Lower leg skin (tissue), 4 donors: ENCODE measurements around the gene R3HDM2. TPM values are rescaled to one million over a fixed set of nuclear protein-coding genes. Genes with fewer than 3 reads are reported as not detected.

Experiments used
- DNase-seq, 2 donors: peaks; one replicate each; pipeline ENCODE4 v3.0.0-alpha.2; 2019; ENCODE audit warnings: low spot score in 2 of 2
- H3K4me3 ChIP-seq: fragments of 200-600 bp; sonication (generic); 2 replicates; pipeline ENCODE4 v1.5.1; 2017; ENCODE audit warnings: mild to moderate bottlenecking, low read depth; ENCODE audit not compliant: poor library complexity, severe bottlenecking
- CTCF ChIP-seq, 3 donors: fragments of 450-650 bp; IDR thresholded peaks; one replicate each; pipeline ENCODE4 v1.5.1; 2016; ENCODE audit warnings: antibody characterized with exemption in 3 of 3, mild to moderate bottlenecking in 3 of 3, moderate library complexity in 2 of 3
- POLR2A ChIP-seq, 2 donors: fragments of 450-650 bp; IDR thresholded peaks; one replicate each; pipeline ENCODE4 v1.6.1; 2016 to 2017; ENCODE audit warnings: antibody characterized with exemption in 2 of 2, mild to moderate bottlenecking in 1 of 2, moderate library complexity in 1 of 2
- WGBS, 2 donors: methylation state at CpG; one replicate each; pipeline ENCODE4 v1.1.5; 2018; 5-methylcytosine and 5-hydroxymethylcytosine counted together
- intact Hi-C: fragments of 100-400 bp; cut with DNase I; formaldehyde crosslinking; loops from one replicate; pipeline ENCODE4 v1.15.0; 2023; ENCODE audit warnings: low total_unique reads
- total RNA-seq, 4 donors: library from RNA; depleted of rRNA; stranded (reverse); fragments of >200 nt; gene quantifications; one replicate each; pipeline ENCODE4 v1.1.0, GENCODE V29; 2016

Gene R3HDM2
- total RNA-seq, 4 donors from 2014 or later, result 37.2 to 64.6 (median 54.3) TPM

GRCh38 chr12:57250956-57251355 is 179.9 kb downstream of the R3HDM2 start, which contains the start of gene STAC3:
Gene STAC3, minus strand, starts transcription at chr12:57251187. Its CDS starts 1,551 bp downstream, at chr12:57249636.
- 69 to 79% methylated on average over 7 of the region's 7 CpGs for WGBS, 2 donors
- no peak for TF ChIP-seq CTCF (IDR thresholded peaks at IDR 0.05)
- TF ChIP-seq POLR2A (IDR thresholded peaks at IDR 0.05), result no peak
- peak in 1 of 2 donors; percentile 54 for DNase-seq
- intact Hi-C loops, result no loop called here
- no peak within 1 kb of the TSS for H3K4me3 ChIP-seq

- TF ChIP-seq CTCF (IDR thresholded peaks at IDR 0.05), result no peak
- TF ChIP-seq POLR2A (IDR thresholded peaks at IDR 0.05), result no peak
- WGBS, 2 donors, result 72 to 81% methylated on average over 3 of the region's 3 CpGs
Observed at GRCh38 chr12:57250541-57250940, 180.3 kb downstream of the R3HDM2 start.

GRCh38 chr12:57248934-57249742 is 181.7 kb downstream of the R3HDM2 start:
- H3K4me3 ChIP-seq, result no peak overlapping the region
- 76 to 85% methylated on average over 7 of the region's 7 CpGs for WGBS, 2 donors
- DNase-seq, result no peak
- intact Hi-C loops, result no loop called here
- TF ChIP-seq CTCF (IDR thresholded peaks at IDR 0.05) (no peak), POLR2A (IDR thresholded peaks at IDR 0.05) (no peak)

More at GRCh38 chr12:57250541-57250940, 180.3 kb downstream of the R3HDM2 start:
- peak in 1 of 2 donors; percentile 61 for DNase-seq
- H3K4me3 ChIP-seq, result no peak overlapping the region
- intact Hi-C loops, result no loop called here

GRCh38 chr12:57247041-57247440 is 183.8 kb downstream of the R3HDM2 start:
- DNase-seq, result no peak
- TF ChIP-seq POLR2A (IDR thresholded peaks at IDR 0.05) (no peak), CTCF (IDR thresholded peaks at IDR 0.05) (no peak)
- whole genome bisulfite sequencing, 2 donors, result 94 to 96% methylated on average over 1 of the region's 1 CpG
- intact Hi-C loops, result no loop called here
- H3K4me3 ChIP-seq, result no peak overlapping the region

- DNase-seq, result no peak
- no peak overlapping the region for H3K4me3 ChIP-seq
- 42 to 65% methylated on average over 6 of the region's 6 CpGs for WGBS, 2 donors
- intact Hi-C loops, result no loop called here
- TF ChIP-seq POLR2A (IDR thresholded peaks at IDR 0.05) (no peak), CTCF (IDR thresholded peaks at IDR 0.05) (no peak)
Observed at GRCh38 chr12:57244312-57244696, 186.5 kb downstream of the R3HDM2 start.
